Measurements from ENCODE around the gene ITPK1. TPM values are rescaled to one million over a fixed set of nuclear protein-coding genes. Genes with fewer than 3 reads are reported as not detected.
"Not testable (repeated sequence)": the region's sequence is repeated elsewhere in the genome, so short reads cannot be mapped to it uniquely, and the experiment has no call there.

Gene ITPK1
- total and polyA plus RNA-seq, 8 donors = 17.8 to 46.3 (median 28.9) TPM

- peaks cover 26 to 59% (median 38%) of the 10 kb centered on the region in 4 donors for H3K4me1 ChIP-seq
- peak; percentile 90 to 92 for DNase-seq
- H3K27me3 ChIP-seq = no peaks in the 10 kb centered on the region
- H3K36me3 ChIP-seq = peaks cover 0 to 5% (median 0%) of the 10 kb centered on the region in 4 donors
- H3K4me3 ChIP-seq = peak overlapping the region; percentile 68 to 79 (median 72)
- H3K9me3 ChIP-seq = no peaks in the 10 kb centered on the region
- H3K27ac ChIP-seq = peak overlapping the region; percentile 33 to 100 (median 74)
- no peak for TF ChIP-seq POLR2AphosphoS5 (IDR thresholded peaks at IDR 0.05)
- TF ChIP-seq POLR2A (IDR thresholded peaks at IDR 0.05) = no peak
- TF ChIP-seq, protein P1, sequence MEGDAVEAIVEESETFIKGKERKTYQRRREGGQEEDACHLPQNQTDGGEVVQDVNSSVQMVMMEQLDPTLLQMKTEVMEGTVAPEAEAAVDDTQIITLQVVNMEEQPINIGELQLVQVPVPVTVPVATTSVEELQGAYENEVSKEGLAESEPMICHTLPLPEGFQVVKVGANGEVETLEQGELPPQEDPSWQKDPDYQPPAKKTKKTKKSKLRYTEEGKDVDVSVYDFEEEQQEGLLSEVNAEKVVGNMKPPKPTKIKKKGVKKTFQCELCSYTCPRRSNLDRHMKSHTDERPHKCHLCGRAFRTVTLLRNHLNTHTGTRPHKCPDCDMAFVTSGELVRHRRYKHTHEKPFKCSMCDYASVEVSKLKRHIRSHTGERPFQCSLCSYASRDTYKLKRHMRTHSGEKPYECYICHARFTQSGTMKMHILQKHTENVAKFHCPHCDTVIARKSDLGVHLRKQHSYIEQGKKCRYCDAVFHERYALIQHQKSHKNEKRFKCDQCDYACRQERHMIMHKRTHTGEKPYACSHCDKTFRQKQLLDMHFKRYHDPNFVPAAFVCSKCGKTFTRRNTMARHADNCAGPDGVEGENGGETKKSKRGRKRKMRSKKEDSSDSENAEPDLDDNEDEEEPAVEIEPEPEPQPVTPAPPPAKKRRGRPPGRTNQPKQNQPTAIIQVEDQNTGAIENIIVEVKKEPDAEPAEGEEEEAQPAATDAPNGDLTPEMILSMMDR (IDR thresholded peaks at IDR 0.05) = peak in 6 of 7 experiments; percentile 34 to 95 (median 69)
- TF ChIP-seq EP300 (IDR thresholded peaks at IDR 0.05) = no peak
- intact Hi-C loops (cut with DNase I; ENCODE audit: low total_unique reads) = no loop called here
- WGBS, 5 donors = 10 to 20% (median 19%) methylated on average over 15 of the region's 15 CpGs
Observed at GRCh38 chr14:93112891-93113677, 2.6 kb downstream of the ITPK1 start.

DNA sequence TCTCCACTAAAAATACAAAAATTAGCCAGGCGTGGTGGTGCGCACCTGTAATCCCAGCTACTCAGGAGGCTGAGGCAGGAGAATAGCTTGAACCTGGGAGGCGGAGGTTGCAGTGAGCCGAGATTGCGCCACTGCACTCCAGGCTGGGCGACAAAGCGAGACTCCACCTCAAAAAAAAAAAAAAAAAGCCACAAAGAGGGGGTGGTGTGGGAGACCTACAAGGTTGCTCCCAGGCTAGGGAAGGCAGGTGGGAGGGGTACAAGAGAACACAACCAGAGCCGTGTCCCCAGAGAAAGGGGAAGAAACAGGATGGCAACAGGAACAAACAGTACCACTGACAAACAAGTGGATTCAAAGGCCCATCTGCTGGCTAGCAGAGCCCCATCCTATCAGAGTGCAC, 4.2 kb downstream of the ITPK1 start:
- H3K4me3 ChIP-seq; DNase-seq; H3K36me3 ChIP-seq; H3K27ac ChIP-seq; intact Hi-C loops (cut with DNase I; ENCODE audit: low total_unique reads); H3K27me3 ChIP-seq; H3K9me3 ChIP-seq: not testable (repeated sequence)
- peaks cover 24 to 69% (median 42%) of the 10 kb centered on the region in 4 donors for H3K4me1 ChIP-seq
- 88 to 95% (median 91%) methylated on average over 8 of the region's 8 CpGs for WGBS, 5 donors

DNA sequence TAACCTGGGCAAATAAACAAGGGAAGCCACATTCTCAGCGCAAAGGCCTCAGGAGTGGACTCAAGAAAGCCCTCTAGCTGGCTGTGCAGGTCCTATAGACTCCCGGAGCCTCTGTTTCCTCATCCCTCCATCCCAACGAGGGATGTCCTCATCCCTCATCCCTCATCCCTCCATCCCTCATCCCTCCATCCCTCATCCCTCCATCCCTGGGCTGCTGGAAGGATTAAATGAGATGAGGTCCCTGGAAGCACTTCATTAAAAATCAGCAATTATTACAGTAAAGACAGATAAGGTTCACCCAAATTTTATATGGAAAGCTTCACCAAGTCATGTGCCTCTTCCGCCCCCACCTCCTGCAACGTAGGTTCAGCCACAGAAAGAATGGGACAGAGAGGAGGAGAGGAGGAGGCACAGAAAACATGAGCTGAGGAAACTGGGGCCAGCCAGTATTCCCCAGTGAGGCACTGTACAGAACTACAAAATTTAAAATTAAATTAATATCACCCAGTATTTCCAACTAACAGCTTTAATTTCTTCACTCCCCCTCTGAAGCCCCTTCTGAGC, 4.8 kb downstream of the ITPK1 start:
- Histone ChIP-seq H3K27ac (no peak overlapping the region), H3K27me3 (no peaks in the 10 kb centered on the region), H3K4me1 (peaks cover 19 to 69% (median 39%) of the 10 kb centered on the region in 4 donors), H3K9me3 (no peaks in the 10 kb centered on the region), H3K4me3 (no peak overlapping the region), H3K36me3 (peaks cover 0 to 5% (median 0%) of the 10 kb centered on the region in 4 donors)
- WGBS, 5 donors = 80 to 87% (median 83%) methylated on average over 5 of the region's 5 CpGs
- intact Hi-C loops (cut with DNase I; ENCODE audit: low total_unique reads) = no loop called here
- no peak for DNase-seq
- TF ChIP-seq POLR2A (IDR thresholded peaks at IDR 0.05) = no peak
- no peak for TF ChIP-seq POLR2AphosphoS5 (IDR thresholded peaks at IDR 0.05)
- TF ChIP-seq, protein P1 (IDR thresholded peaks at IDR 0.05) = no peak
- TF ChIP-seq EP300 (IDR thresholded peaks at IDR 0.05) = no peak

- no peak for TF ChIP-seq POLR2A (IDR thresholded peaks at IDR 0.05)
- TF ChIP-seq POLR2AphosphoS5 (IDR thresholded peaks at IDR 0.05) = no peak
- TF ChIP-seq, protein P1 (IDR thresholded peaks at IDR 0.05) = no peak
- no peak for TF ChIP-seq EP300 (IDR thresholded peaks at IDR 0.05)
- H3K27ac ChIP-seq = no peak overlapping the region
- H3K4me3 ChIP-seq = no peak overlapping the region
- peaks cover 0 to 5% (median 0%) of the 10 kb centered on the region in 4 donors for H3K36me3 ChIP-seq
- intact Hi-C loops (cut with DNase I; ENCODE audit: low total_unique reads) = no loop called here
- 86 to 94% (median 90%) methylated on average over 14 of the region's 14 CpGs for WGBS, 5 donors
- DNase-seq = no peak
- no peaks in the 10 kb centered on the region for H3K9me3 ChIP-seq
- H3K27me3 ChIP-seq = no peaks in the 10 kb centered on the region
- peaks cover 21 to 80% (median 46%) of the 10 kb centered on the region in 4 donors for H3K4me1 ChIP-seq
Observed at GRCh38 chr14:93109572-93110481, 5.9 kb downstream of the ITPK1 start.

Data from stomach (tissue), 9 donors.